ENCODE results near the gene LRRC58.
"Not testable (repeated sequence)": the region's sequence is repeated elsewhere in the genome, so short reads cannot be mapped to it uniquely, and the experiment has no call there.

The LRRC58 gene

DNA sequence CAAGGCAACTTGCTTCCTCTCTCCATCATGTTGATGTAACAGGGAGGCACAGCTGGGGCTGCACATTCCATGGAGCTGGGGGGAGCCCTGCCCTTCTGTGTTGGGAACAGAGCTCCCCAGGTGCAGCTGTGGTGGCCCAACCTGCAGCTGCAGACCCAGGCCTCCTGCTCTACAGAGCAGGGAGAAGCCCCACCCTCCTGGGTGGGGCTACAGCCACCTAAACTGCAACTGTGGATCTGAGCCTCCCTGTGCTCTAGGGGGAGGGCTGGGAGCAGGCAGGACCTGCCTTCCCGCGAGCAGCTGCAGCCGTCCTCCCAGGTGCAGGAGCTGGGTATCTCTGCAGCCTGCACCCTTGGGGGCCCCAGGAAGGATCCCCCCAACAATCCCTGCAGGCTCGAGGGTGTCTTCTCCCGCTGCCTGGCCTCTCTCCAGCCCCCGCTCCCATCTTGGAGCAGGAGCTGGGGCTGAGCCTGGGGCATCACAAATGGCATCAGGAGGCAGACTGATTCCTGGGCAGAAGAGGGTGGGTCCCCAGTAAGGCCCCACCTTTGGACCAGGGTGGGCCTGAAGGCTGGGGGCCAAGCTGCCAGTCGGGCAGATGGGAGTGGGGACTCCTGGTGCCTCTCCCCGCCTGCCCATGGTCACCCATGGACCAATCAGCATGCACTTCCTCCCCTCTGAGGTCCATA is 7.4 kb downstream of the LRRC58 start:
- no peak for DNase-seq (ENCODE audit: low read depth in 2 of 2, low spot score in 1 of 2)

DNA sequence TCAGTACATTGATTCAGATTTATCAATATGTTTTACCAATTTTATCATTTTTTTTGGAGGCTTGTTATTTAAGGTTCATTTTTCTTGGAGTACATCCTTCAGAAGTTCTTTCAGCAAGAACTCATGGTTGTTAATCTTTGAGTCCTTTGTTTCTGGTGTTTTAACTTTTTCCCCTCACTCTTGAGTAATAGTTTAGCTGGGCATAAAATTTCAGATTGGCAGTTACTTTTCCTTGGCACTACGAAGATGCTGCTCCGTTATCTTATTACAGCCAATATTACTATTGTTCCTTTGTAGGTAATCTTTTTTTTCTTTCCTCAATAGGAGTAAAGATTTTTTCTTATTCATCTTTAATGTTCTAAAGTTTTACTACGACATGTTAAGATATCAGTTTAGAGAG is 9.8 kb downstream of the LRRC58 start:
- DNase-seq (ENCODE audit: low read depth in 2 of 2, low spot score in 1 of 2): no peak

DNA sequence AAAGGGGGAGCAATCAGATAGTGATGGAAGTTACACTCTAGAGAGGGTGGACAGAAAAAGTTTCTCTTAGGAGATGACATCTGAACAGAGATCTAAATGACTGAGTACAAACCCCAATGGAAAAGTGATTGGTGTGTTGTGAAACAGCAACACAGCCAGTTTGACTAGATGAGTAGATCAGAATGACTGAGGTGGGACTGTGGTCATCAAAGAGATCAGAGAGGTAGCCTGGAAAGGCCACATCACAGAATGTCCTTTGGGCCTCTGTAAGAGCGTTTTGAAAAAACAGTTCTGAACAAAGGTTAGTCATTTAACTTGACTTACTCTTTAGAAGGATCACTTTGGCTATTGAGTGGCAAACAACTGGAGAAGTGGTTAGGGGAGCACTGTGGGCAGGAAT is 10.6 kb downstream of the LRRC58 start:
- no peak for DNase-seq (ENCODE audit: low read depth in 2 of 2, low spot score in 1 of 2)

- no peak for DNase-seq (ENCODE audit: low read depth in 2 of 2, low spot score in 1 of 2)
Observed at GRCh38 chr3:120332646-120333045, 16.5 kb downstream of the LRRC58 start.

DNA sequence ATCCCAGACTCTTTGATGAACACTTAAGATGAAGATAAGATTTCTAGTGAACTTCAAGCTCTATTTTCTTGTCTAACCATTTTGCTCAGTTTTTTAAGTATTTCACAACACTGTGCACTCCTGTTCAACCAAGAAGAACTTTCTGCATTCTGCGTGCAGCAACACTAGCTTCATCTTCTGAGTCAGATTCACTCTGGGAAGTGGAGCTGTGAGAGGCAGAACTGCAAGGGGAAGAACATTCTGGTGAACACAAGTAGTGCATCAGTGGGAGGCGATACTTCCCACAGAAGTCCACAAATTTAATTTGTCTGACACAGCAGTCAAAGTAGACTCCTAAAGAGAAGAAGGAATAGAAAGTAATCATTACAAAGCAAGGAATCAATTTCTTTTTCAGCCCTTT is 18.1 kb downstream of the LRRC58 start:
- no peak for DNase-seq (ENCODE audit: low read depth in 2 of 2, low spot score in 1 of 2)

- no peak for DNase-seq (ENCODE audit: low read depth in 2 of 2, low spot score in 1 of 2)
Observed at GRCh38 chr3:120326784-120327183, 22.4 kb downstream of the LRRC58 start.

DNA sequence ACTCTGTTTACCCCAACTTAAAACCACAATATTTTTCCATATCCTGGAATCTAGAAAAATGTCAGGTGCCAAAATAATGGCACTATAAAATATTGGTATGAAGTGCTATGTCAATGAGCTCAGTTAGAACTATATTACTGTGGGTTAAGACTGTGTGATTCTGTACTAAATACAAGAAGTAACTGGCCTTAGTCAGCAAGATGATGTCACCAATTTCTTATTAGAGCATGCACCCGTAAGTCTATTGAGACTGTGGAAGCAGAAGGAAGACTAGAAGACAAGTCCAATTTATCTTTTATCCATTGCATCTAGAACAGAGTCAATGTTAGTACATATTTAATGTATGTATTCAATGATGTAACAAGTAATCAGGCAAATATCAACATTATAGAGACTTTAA is 25.0 kb downstream of the LRRC58 start:
- DNase-seq (ENCODE audit: low read depth in 2 of 2, low spot score in 1 of 2): no peak

GRCh38 chr3:120323761-120324160 is 25.4 kb downstream of the LRRC58 start:
- not testable (repeated sequence) for DNase-seq (ENCODE audit: low read depth in 2 of 2, low spot score in 1 of 2)

- DNase-seq (ENCODE audit: low read depth in 2 of 2, low spot score in 1 of 2): no peak
Observed at GRCh38 chr3:120311863-120312794, 37.0 kb downstream of the LRRC58 start.

- DNase-seq (ENCODE audit: low read depth in 2 of 2, low spot score in 1 of 2): no peak
Observed at GRCh38 chr3:120306519-120307455, 42.4 kb downstream of the LRRC58 start.

DNA sequence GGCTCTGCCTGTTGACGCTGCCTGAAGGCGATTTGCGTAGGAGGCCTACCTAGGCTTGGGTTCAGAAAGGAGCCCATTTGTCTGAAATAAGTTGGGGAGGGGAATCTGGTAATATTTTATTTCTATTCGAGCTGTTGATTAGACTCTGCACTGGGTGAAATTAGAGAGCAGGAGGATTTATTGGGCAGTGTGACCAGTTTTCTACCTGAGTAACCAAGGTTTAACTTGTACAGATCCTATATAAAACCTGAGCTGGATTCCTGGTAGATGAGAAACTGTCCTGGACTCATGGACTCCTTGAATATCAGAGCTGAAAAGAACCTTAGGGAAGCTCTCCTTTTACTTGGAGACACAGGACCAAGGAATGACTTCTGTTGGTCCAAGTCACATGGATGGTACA is 44.5 kb downstream of the LRRC58 start:
- DNase-seq (ENCODE audit: low read depth in 2 of 2, low spot score in 1 of 2): no peak

GRCh38 chr3:120302361-120302760 is 46.8 kb downstream of the LRRC58 start:
- DNase-seq (ENCODE audit: low read depth in 2 of 2, low spot score in 1 of 2): no peak

DNA sequence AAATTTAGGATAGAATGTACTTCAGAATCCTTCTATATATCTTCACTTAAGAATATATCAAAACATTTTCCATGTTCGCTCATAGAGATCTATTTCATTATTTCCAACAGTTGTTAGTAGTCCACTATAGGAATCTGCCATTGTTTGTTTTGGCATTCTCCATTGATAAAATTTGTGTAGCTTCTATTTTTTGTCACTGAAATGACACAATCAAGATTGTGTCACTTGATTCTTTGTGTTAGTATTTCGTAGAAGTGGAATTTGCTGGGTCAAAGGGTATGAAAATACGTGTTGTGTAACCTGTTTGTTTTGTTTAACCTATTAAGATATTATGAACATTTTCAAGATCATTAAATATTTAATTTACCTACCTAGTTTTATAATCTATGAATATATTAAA is 48.2 kb downstream of the LRRC58 start:
- DNase-seq (ENCODE audit: low read depth in 2 of 2, low spot score in 1 of 2): no peak

GRCh38 chr3:120299403-120299802 is 49.8 kb downstream of the LRRC58 start:
- no peak for DNase-seq (ENCODE audit: low read depth in 2 of 2, low spot score in 1 of 2)

GRCh38 chr3:120298996-120299395 is 50.2 kb downstream of the LRRC58 start:
- no peak for DNase-seq (ENCODE audit: low read depth in 2 of 2, low spot score in 1 of 2)

DNA sequence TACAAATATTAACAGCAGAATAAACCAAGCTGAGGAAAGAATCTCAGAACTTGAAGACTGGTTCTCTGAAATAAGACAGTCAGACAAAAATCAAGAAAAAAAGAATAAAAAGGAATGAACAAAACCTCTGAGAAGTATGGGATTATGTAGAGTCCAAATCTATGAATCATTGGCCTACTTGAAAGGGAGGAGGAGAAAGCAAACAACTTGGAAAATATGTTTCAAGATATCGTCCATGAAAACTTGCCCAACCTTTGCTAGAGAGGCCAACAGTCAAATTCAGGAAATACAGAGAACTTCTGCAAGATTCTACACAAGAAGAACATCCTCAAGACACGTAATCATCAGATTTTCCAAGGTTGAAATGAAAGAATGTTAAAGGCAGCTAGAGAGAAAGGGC is 57.6 kb downstream of the LRRC58 start:
- not testable (repeated sequence) for DNase-seq (ENCODE audit: low read depth in 2 of 2, low spot score in 1 of 2)

- DNase-seq (ENCODE audit: low read depth in 2 of 2, low spot score in 1 of 2): no peak
Observed at GRCh38 chr3:120289636-120290035, 59.5 kb downstream of the LRRC58 start.

DNA sequence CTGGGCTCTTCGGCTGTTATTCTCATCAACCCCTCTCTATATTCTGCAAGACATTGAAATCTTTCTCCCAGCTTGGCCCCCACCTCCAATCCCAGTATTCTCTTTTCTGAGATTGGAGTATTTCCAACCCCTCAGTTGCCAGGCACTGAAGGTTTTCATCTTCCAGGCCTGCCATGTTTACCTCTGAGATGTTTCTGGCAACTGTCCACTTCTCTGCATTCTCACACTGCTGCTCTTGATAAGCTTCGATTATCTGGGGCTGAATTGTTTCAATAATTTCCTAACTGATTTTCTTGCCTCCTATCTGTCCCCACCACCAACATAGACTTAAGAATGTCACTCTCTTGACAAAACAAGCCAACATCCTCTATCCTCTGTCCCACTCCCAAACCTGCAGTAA is 62.7 kb downstream of the LRRC58 start:
- DNase-seq (ENCODE audit: low read depth in 2 of 2, low spot score in 1 of 2): no peak

- no peak for DNase-seq (ENCODE audit: low read depth in 2 of 2, low spot score in 1 of 2)
Observed at GRCh38 chr3:120285508-120285841, 63.7 kb downstream of the LRRC58 start.

DNA sequence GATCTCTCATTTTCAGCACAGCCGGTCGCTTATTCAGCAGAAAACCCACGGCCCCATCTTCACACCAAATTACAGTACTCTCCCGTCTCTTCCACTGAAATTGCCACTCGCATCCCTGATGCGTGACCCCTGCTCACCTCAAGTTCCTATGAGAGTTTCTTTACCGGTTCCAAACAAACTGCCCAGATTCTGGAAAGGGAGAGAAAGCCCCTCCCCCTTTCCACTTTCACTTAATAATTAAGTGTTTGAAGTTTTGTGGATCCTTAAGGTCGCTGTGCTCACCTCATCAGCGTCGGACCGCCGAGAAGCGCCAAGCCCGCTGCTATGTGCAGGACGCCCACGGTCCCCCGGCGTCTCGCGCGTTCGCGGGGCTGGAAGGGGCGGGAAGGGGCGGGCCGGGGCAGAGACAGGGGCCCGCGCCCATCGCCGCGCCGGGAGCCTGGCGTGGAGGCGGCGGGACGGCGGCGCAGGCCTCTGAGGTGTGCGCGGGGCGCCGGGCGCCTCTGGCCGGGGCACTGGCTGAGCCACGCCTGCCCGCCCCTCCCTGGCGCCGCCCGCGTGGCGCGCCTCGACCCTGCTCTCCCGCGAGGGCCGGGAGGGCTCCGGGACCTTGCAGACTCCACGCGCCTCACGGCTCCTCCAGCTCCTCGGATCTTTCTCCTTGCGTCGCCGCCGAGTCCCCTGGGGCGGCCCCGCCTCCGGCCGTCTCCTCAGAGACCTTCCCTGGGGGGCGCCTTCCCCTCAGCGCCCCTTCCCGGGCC is 64.2 kb downstream of the LRRC58 start, which contains the start of gene GPR156:
Gene GPR156, minus strand, starts transcription at position 476 of the 761 bp plus-strand sequence. CDS start 41,124 bp downstream, outside the sequence.
- DNase-seq (ENCODE audit: low read depth in 2 of 2, low spot score in 1 of 2): no peak

GRCh38 chr3:120281261-120281660 is 67.9 kb downstream of the LRRC58 start:
- DNase-seq (ENCODE audit: low read depth in 2 of 2, low spot score in 1 of 2): no peak
